Loucy (cell line): Measurements from ENCODE around the gene HLA-DOB.

Experiments used
- H2AFZ ChIP-seq: fragments of 200-600 bp; sonication (generic); 2 replicates; pipeline ENCODE4 v1.6.0; 2016; ENCODE audit warnings: antibody characterized with exemption, mild to moderate bottlenecking, low read length, moderate library complexity
- H3F3A ChIP-seq: fragments of 200-600 bp; 2 replicates; pipeline ENCODE4 v1.6.0; 2016; ENCODE audit warnings: antibody characterized with exemption, low read depth, mild to moderate bottlenecking
- H3K27me3 ChIP-seq: fragments of 200-600 bp; sonication (generic); 2 replicates; pipeline ENCODE4 v1.6.1; 2014; ENCODE audit warnings: low read length, mild to moderate bottlenecking; ENCODE audit not compliant: insufficient read depth, poor library complexity, severe bottlenecking
- H3K36me3 ChIP-seq: fragments of 200-600 bp; sonication (generic); 2 replicates; pipeline ENCODE4 v1.6.1; 2016; ENCODE audit warnings: low read length; ENCODE audit not compliant: insufficient read depth
- H3K4me1 ChIP-seq: fragments of 200-600 bp; sonication (generic); 2 replicates; pipeline ENCODE4 v1.5.1; 2014; ENCODE audit warnings: low read length, mild to moderate bottlenecking; ENCODE audit not compliant: insufficient read depth, poor library complexity, severe bottlenecking
- H3K4me2 ChIP-seq: fragments of 200-600 bp; sonication (generic); 2 replicates; pipeline ENCODE4 v1.6.0; 2014; ENCODE audit warnings: antibody characterized with exemption, low read length, low read depth, mild to moderate bottlenecking; ENCODE audit not compliant: poor library complexity, severe bottlenecking
- H3K4me3 ChIP-seq: fragments of 200-600 bp; sonication (generic); 2 replicates; pipeline ENCODE4 v1.5.1; 2014; ENCODE audit warnings: low read length, mild to moderate bottlenecking, mixed read lengths; ENCODE audit not compliant: poor library complexity, severe bottlenecking
- H3K79me2 ChIP-seq: fragments of 200-600 bp; sonication (generic); 2 replicates; pipeline ENCODE4 v1.6.1; 2014; ENCODE audit warnings: low read length; ENCODE audit not compliant: insufficient read depth
- H3K9ac ChIP-seq: fragments of 200-600 bp; sonication (generic); 2 replicates; pipeline ENCODE4 v1.6.0; 2014; ENCODE audit warnings: mild to moderate bottlenecking, low read depth, low read length, moderate library complexity; ENCODE audit not compliant: poor library complexity, severe bottlenecking
- H3K9me2 ChIP-seq: fragments of 200-600 bp; sonication (generic); replicated peaks from 2 replicates; pipeline ENCODE4 v1.6.1; 2016; ENCODE audit warnings: low read depth, low read length, mixed read lengths
- H3K9me3 ChIP-seq: fragments of 200-600 bp; sonication (generic); 2 replicates; pipeline ENCODE4 v1.6.1; 2014; ENCODE audit warnings: mild to moderate bottlenecking, antibody characterized with exemption, low read length, low read depth; ENCODE audit not compliant: insufficient read depth
- H4K20me1 ChIP-seq: fragments of 200-600 bp; sonication (generic); 2 replicates; pipeline ENCODE4 v1.6.0; 2014; ENCODE audit warnings: antibody characterized with exemption, low read length, mild to moderate bottlenecking; ENCODE audit not compliant: insufficient read depth, poor library complexity, severe bottlenecking
- EZH2phosphoT487 ChIP-seq: fragments of 200-600 bp; IDR thresholded peaks from 2 replicates; pipeline ENCODE4 v1.6.1; 2018; ENCODE audit warnings: antibody characterized with exemption, mild to moderate bottlenecking, moderate library complexity, borderline replicate concordance
- TF ChIP-seq, protein P1 (sequence below): fragments of 200-600 bp; sonication (generic); conservative IDR thresholded peaks from 2 replicates; pipeline ENCODE4 v1.5.1; 2014; ENCODE audit warnings: mild to moderate bottlenecking, antibody characterized with exemption, low read length

HLA-DOB gene

DNA sequence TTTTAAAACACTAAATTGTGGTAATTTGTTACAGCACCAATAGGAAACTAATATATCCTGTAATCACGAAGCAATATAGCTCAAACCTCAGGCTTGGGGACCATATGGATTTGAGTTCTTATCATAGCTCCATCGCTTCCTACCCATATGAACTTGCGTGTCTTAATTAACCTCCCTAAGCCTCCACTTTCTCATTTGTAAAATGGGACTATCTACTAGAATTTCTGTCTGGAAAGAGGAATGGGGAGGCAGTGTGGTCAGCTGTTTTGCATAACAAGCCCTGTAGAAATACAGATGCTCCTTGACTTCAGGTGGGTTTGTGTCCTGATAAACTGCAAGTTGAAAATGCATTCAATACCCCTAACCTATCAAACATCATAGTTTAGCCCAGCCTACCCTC lies 17.1 kb downstream of the HLA-DOB start:
- Histone ChIP-seq H3K9me3 (no peaks in the 10 kb centered on the region), H3K27me3 (peaks cover 28% of the 10 kb centered on the region), H3K9me2 (no peaks in the 10 kb centered on the region), H3K4me3 (no peak overlapping the region), H3F3A (no peaks in the 10 kb centered on the region), H3K4me1 (no peaks in the 10 kb centered on the region), H3K79me2 (no peaks in the 10 kb centered on the region), H3K36me3 (no peaks in the 10 kb centered on the region), H3K9ac (no peak overlapping the region), H3K4me2 (no peak overlapping the region), H2AFZ (no peak overlapping the region), H4K20me1 (no peaks in the 10 kb centered on the region)
- no peak for TF ChIP-seq EZH2phosphoT487
- TF ChIP-seq, protein P1, sequence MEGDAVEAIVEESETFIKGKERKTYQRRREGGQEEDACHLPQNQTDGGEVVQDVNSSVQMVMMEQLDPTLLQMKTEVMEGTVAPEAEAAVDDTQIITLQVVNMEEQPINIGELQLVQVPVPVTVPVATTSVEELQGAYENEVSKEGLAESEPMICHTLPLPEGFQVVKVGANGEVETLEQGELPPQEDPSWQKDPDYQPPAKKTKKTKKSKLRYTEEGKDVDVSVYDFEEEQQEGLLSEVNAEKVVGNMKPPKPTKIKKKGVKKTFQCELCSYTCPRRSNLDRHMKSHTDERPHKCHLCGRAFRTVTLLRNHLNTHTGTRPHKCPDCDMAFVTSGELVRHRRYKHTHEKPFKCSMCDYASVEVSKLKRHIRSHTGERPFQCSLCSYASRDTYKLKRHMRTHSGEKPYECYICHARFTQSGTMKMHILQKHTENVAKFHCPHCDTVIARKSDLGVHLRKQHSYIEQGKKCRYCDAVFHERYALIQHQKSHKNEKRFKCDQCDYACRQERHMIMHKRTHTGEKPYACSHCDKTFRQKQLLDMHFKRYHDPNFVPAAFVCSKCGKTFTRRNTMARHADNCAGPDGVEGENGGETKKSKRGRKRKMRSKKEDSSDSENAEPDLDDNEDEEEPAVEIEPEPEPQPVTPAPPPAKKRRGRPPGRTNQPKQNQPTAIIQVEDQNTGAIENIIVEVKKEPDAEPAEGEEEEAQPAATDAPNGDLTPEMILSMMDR = no peak

DNA sequence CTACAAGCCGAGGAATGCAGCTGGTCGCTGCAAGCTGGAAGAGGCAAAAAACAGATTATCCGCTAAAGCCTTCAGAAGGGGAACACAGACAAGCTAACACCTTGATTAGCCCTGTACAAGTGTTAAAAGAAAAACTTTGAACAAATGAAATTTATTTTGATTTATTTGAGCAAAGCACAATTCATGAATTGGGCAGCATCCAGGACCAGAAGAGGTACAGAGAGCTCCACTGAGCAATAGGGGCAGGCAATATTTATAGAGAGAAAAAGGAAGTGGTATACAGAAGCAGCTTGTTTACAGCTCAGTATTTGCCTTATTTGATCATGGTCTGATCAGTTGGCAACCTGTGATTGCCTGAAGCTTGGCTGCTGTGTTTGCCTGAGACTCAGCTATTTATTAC lies 17.6 kb downstream of the HLA-DOB start:
- no peak overlapping the region for H2AFZ ChIP-seq
- no peaks in the 10 kb centered on the region for H3K79me2 ChIP-seq
- no peaks in the 10 kb centered on the region for H3K36me3 ChIP-seq
- no peak for TF ChIP-seq EZH2phosphoT487
- TF ChIP-seq, protein P1 = no peak
- H4K20me1 ChIP-seq = no peaks in the 10 kb centered on the region
- H3K4me2 ChIP-seq = no peak overlapping the region
- no peaks in the 10 kb centered on the region for H3F3A ChIP-seq
- H3K9me3 ChIP-seq = no peaks in the 10 kb centered on the region
- no peaks in the 10 kb centered on the region for H3K9me2 ChIP-seq
- no peak overlapping the region for H3K4me3 ChIP-seq
- peaks cover 5% of the 10 kb centered on the region for H3K4me1 ChIP-seq
- H3K9ac ChIP-seq = no peak overlapping the region
- peaks cover 22% of the 10 kb centered on the region for H3K27me3 ChIP-seq

DNA sequence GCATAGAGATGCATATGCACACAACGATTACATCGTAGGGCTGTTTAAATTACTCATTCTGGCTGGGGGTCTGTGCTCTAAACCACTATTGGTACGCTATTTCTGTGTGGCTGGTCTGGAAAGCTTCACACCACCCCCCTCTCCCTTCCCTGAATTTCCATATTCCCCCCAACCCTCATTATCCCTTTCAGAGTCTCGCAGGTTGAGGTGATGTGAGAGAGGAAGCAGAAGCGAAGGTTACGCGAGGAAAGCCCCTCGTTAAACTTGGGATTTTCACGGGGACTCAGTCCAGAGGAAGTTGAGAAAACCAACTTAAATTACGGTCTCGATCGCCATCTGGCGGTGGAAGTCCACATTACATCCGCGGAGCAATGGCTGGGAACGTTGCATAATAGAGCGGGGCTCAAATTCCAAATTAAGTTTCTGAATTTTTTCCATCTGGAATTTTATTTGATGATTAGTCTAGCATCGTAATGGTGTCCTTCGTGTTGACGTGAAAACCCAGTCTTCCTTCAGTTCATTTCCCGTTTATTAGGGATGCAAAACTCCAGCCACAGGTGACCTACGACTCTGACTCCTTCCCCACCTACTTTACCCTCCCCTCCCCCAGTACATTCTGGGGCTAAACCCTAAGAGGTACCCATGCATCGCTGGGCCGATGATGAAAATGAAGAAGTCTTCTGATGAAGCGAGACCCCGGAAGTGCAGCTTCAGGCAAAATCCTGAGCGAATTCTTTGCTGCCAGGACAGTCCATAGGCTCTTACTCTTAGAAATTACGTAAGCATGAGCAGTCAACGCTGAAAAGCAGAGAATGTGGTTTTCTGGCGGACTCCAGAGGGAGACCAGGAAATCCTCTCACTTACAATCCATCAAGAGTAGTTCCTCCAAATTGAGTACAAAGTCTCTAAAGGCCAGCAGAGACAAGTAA lies 19.7 kb downstream of the HLA-DOB start:
- no peaks in the 10 kb centered on the region for H3K79me2 ChIP-seq
- no peaks in the 10 kb centered on the region for H4K20me1 ChIP-seq
- H2AFZ ChIP-seq = peak overlapping the region; percentile 90
- peak overlapping the region; percentile 41 for H3K9ac ChIP-seq
- no peaks in the 10 kb centered on the region for H3K9me3 ChIP-seq
- no peaks in the 10 kb centered on the region for H3F3A ChIP-seq
- H3K4me1 ChIP-seq = peaks cover 7% of the 10 kb centered on the region
- H3K4me3 ChIP-seq = peak overlapping the region; percentile 68
- H3K36me3 ChIP-seq = no peaks in the 10 kb centered on the region
- peaks cover 10% of the 10 kb centered on the region for H3K27me3 ChIP-seq
- H3K4me2 ChIP-seq = peak overlapping the region; percentile 76
- TF ChIP-seq, protein P1 = peak; percentile 89
- TF ChIP-seq EZH2phosphoT487 = no peak
- no peaks in the 10 kb centered on the region for H3K9me2 ChIP-seq
